Tibial nerve (tissue), 4 donors: ENCODE results near the gene CD5L. TPM values are rescaled to one million over a fixed set of nuclear protein-coding genes. Genes with fewer than 3 reads are reported as not detected.

Experiments used
- DNase-seq, 2 donors: peaks; one replicate each; pipeline ENCODE4 v3.0.0-alpha.2; 2019; ENCODE audit warnings: low spot score in 2 of 2
- H3K27ac ChIP-seq, 4 donors: fragments of 200-600 bp; sonication (generic) in 3 of 4; one replicate each; pipeline ENCODE4 v1.5.1; 2017 to 2019; ENCODE audit warnings: mild to moderate bottlenecking in 1 of 4
- H3K27me3 ChIP-seq, 2 donors: fragments of 200-600 bp; sonication (generic) in 1 of 2; one replicate each; pipeline versions ENCODE4 v1.5.1 to v1.6.0; 2017 to 2019
- H3K36me3 ChIP-seq, 3 donors: fragments of 200-600 bp; sonication (generic); one replicate each; pipeline ENCODE4 v1.5.1; 2018 to 2019
- H3K4me1 ChIP-seq, 4 donors: fragments of 200-600 bp; sonication (generic) in 3 of 4; one replicate each; pipeline ENCODE4 v1.5.1; 2017 to 2019
- H3K4me3 ChIP-seq, 4 donors: fragments of 200-600 bp; sonication (generic) in 3 of 4; one replicate each; pipeline ENCODE4 v1.5.1; 2017 to 2019; ENCODE audit warnings: mild to moderate bottlenecking in 1 of 4, moderate library complexity in 1 of 4
- H3K9me3 ChIP-seq, 4 donors: fragments of 200-600 bp; sonication (generic) in 3 of 4; one replicate each; pipeline ENCODE4 v1.5.1; 2017 to 2019
- EP300 ChIP-seq, 2 donors: sonication (generic); formaldehyde crosslinking; IDR thresholded peaks; one replicate each; pipeline ENCODE4 v1.6.1; 2017; ENCODE audit warnings: antibody characterized with exemption in 2 of 2, mild to moderate bottlenecking in 1 of 2
- POLR2A ChIP-seq, 2 donors: fragments of 450-650 bp; IDR thresholded peaks; one replicate each; pipeline ENCODE4 v1.6.1; 2017; ENCODE audit warnings: antibody characterized with exemption in 2 of 2, mild to moderate bottlenecking in 2 of 2, moderate library complexity in 2 of 2
- WGBS, 2 donors: methylation state at CpG; one replicate each; pipeline ENCODE4 v1.1.5; 2018; 5-methylcytosine and 5-hydroxymethylcytosine counted together
- total RNA-seq, 4 donors: library from RNA; depleted of rRNA; stranded (reverse); fragments of >200 nt; gene quantifications; one replicate each; pipeline ENCODE4 v1.1.0, GENCODE V29; 2016
- TF ChIP-seq, protein P1 (sequence below), 5 experiments: fragments of 200-600 bp in 3 of 5; fragments of 450-650 bp in 2 of 5; sonication (generic) in 3 of 5; IDR thresholded peaks; one replicate each; pipeline ENCODE4 v1.5.1; 2016 to 2019; ENCODE audit warnings: antibody characterized with exemption in 5 of 5, mild to moderate bottlenecking in 3 of 5, moderate library complexity in 2 of 5

The CD5L gene
- total RNA-seq, 4 donors from 2014 or later, result not detected

DNA sequence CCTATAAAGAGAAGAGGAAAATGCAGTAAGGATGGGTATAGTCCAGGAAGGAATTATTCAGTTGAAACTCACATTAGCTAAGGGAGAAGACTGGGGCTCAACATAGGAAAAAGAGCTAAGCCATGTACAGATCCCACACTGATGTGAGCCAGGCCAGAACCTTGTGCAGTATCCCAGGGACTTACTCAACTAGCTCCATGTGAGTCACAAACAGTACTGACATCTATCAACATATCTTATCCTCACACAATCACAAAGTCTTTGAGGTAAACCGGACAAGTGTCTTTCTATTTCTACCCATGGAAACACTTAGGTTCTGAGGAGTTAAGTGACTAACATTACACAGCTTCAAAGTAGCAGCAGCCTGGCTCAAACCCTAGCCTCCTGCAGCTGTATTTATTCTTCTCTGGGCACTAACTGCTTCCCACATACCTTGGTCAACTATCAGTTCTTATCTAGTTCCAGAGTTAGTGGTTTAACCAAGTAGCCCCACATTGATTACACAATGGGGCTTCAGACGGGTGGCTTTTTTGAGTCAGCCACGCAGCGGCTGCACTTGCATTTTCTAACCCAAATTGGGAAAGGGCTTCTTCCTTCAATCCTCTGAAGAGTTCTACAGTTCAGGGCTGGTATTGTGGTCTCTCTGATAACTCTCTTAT lies 9.5 kb downstream of the CD5L start:
- TF ChIP-seq, protein P1, sequence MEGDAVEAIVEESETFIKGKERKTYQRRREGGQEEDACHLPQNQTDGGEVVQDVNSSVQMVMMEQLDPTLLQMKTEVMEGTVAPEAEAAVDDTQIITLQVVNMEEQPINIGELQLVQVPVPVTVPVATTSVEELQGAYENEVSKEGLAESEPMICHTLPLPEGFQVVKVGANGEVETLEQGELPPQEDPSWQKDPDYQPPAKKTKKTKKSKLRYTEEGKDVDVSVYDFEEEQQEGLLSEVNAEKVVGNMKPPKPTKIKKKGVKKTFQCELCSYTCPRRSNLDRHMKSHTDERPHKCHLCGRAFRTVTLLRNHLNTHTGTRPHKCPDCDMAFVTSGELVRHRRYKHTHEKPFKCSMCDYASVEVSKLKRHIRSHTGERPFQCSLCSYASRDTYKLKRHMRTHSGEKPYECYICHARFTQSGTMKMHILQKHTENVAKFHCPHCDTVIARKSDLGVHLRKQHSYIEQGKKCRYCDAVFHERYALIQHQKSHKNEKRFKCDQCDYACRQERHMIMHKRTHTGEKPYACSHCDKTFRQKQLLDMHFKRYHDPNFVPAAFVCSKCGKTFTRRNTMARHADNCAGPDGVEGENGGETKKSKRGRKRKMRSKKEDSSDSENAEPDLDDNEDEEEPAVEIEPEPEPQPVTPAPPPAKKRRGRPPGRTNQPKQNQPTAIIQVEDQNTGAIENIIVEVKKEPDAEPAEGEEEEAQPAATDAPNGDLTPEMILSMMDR (IDR thresholded peaks at IDR 0.05), result no peak
- TF ChIP-seq POLR2A (IDR thresholded peaks at IDR 0.05) (no peak), EP300 (IDR thresholded peaks at IDR 0.05) (no peak)
- Histone ChIP-seq H3K4me1 (no peaks in the 10 kb centered on the region), H3K27ac (no peak overlapping the region), H3K27me3 (no peaks in the 10 kb centered on the region), H3K36me3 (no peaks in the 10 kb centered on the region), H3K4me3 (no peak overlapping the region), H3K9me3 (no peaks in the 10 kb centered on the region)
- WGBS, 2 donors, result 78 to 84% methylated on average over 4 of the region's 4 CpGs
- no peak for DNase-seq

DNA sequence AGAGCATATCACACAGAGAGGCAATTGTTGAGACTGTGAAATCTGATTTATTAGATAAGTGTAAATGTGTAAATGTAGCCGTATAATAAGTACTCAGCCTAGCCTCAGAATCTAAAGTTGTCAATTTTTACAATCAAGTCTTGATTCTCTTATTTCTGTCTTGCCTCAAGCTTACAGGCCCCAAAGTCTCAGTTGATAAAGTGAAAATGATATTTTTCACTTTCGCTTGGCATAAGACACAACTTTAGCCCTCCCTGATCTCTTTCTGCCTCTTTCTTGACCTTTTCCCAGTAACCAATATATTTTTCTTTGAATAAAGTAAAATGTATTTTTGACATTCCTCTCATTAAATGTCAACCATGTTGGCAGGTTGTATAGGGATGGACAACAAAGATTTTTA lies 10.7 kb downstream of the CD5L start:
- no peaks in the 10 kb centered on the region for H3K27me3 ChIP-seq
- H3K9me3 ChIP-seq, result no peaks in the 10 kb centered on the region
- no peak overlapping the region for H3K27ac ChIP-seq
- 59 to 66% methylated on average over 2 of the region's 2 CpGs for WGBS, 2 donors
- no peak for DNase-seq
- no peaks in the 10 kb centered on the region for H3K36me3 ChIP-seq
- H3K4me1 ChIP-seq, result no peaks in the 10 kb centered on the region
- TF ChIP-seq EP300 (IDR thresholded peaks at IDR 0.05) (no peak), POLR2A (IDR thresholded peaks at IDR 0.05) (no peak)
- TF ChIP-seq, protein P1 (IDR thresholded peaks at IDR 0.05), result no peak
- H3K4me3 ChIP-seq, result no peak overlapping the region

DNA sequence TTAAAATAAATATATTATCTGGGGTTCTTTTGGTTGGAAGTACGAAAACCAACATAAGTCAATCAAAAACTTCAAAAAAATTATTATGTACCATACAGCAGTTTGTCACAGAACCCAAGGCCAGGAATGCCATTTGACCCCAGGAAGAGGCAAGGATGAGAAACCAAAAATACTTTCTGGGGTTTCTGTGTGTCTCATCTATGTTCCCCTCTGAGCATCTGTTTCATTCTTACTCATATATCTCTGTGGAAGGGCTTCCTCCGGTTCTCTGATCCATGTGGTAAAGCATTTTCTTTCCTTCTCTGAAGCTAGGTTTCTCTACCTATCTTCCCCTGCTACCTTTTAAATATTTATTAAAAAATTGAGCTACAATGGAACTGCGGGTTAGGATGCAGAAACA lies 11.9 kb downstream of the CD5L start:
- WGBS, 2 donors, result 75 to 86% methylated on average over 3 of the region's 3 CpGs
- Histone ChIP-seq H3K4me3 (no peak overlapping the region), H3K36me3 (no peaks in the 10 kb centered on the region), H3K9me3 (no peaks in the 10 kb centered on the region), H3K27me3 (no peaks in the 10 kb centered on the region), H3K27ac (no peak overlapping the region), H3K4me1 (no peaks in the 10 kb centered on the region)
- no peak for TF ChIP-seq EP300 (IDR thresholded peaks at IDR 0.05)
- no peak for TF ChIP-seq POLR2A (IDR thresholded peaks at IDR 0.05)
- TF ChIP-seq, protein P1 (IDR thresholded peaks at IDR 0.05), result no peak
- DNase-seq, result no peak

DNA sequence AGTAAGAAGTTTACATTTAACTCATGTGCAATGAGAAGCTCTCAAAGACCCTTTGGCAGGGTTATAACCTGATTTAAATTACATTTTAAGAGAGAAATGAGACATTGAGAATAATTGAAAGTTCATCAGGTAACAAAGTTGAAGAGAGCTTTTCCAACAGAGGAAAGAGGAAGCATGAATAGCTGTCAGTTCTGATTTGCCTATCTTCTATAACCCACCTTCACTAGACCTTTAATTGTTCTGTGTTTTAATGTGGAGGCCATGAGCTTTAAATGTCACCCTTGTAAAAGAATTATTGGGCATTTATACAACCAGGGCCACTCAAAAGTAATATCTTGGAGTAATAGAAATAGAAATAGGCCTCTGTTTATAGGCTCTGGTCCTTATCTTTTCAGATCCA lies 12.4 kb downstream of the CD5L start:
- Histone ChIP-seq H3K9me3 (no peaks in the 10 kb centered on the region), H3K36me3 (no peaks in the 10 kb centered on the region), H3K4me3 (no peak overlapping the region), H3K27me3 (no peaks in the 10 kb centered on the region), H3K27ac (no peak overlapping the region), H3K4me1 (no peaks in the 10 kb centered on the region)
- no peak for DNase-seq
- TF ChIP-seq, protein P1 (IDR thresholded peaks at IDR 0.05), result no peak

DNA sequence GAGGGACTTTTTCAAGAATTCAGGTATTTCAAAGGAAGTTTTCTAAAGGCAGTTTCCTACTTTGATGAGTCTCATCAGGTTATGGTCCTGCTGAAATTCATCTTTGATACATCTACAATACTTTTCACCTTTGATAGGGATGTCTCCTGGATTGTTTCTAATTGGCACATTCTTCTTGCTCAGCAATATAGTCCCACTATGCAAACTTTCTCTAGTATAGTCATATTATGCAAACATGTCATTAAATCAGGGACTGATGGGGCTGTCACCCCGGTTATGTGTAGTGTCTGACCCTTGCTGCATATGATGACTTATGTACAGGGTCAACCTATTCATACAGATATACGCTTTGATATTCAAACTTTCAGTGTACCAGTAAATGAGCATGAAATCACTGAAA lies 21.3 kb downstream of the CD5L start:
- TF ChIP-seq, protein P1 (IDR thresholded peaks at IDR 0.05), result no peak
- TF ChIP-seq POLR2A (IDR thresholded peaks at IDR 0.05) (no peak), EP300 (IDR thresholded peaks at IDR 0.05) (no peak)
- no peaks in the 10 kb centered on the region for H3K27me3 ChIP-seq
- DNase-seq, result no peak
- H3K9me3 ChIP-seq, result no peaks in the 10 kb centered on the region
- H3K4me3 ChIP-seq, result no peak overlapping the region
- H3K27ac ChIP-seq, result no peak overlapping the region
- H3K4me1 ChIP-seq, result no peaks in the 10 kb centered on the region
- H3K36me3 ChIP-seq, result no peaks in the 10 kb centered on the region
- WGBS, 2 donors, result 80 to 83% methylated on average over 2 of the region's 2 CpGs
